ENCODE results near the gene CRTC3. TPM values are rescaled to one million over a fixed set of nuclear protein-coding genes. Genes with fewer than 3 reads are reported as not detected.
"Not testable (repeated sequence)": the region's sequence is repeated elsewhere in the genome, so short reads cannot be mapped to it uniquely, and the experiment has no call there.

The CRTC3 gene
- polyA plus RNA-seq, 3 donors from 2014 or later, result 10.9 to 35.3 (median 11.0) TPM

DNA sequence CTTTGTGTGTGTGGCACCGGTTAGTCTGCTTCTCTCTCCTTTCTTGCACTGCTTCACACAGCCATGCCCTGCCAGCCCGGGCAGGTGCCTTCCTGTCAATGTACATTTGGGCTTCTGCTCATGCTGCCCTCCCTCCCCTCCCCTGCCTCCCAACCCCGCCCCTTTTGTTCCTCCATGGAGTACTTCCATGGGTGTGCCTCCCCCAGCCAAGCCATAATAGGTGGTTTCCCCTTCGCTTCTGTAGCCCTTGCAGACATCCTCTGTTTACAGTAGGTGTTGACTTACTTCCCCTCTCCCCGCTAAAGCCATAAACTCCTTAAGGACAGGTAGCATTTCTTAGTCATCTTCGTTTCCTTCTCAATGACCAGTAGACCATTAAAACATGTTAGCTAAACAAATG, 31.8 kb upstream of the CRTC3 start:
- Mint-ChIP-seq H3K4me1 (peaks cover 0 to 10% of the 10 kb centered on the region in 2 donors), H3K4me3 (no peak overlapping the region), H3K36me3 (peaks cover 34 to 64% (median 46%) of the 10 kb centered on the region in 3 donors), H3K27me3 (ENCODE audit: low read depth in 3 of 3) (peaks cover 0 to 6% (median 0%) of the 10 kb centered on the region in 3 donors), H3K27ac (no peak overlapping the region), H3K9me3 (no peaks in the 10 kb centered on the region)
- DNase-seq, result no peak

GRCh38 chr15:90500171-90500570, 29.6 kb upstream of the CRTC3 start:
- no peaks in the 10 kb centered on the region for H3K9me3 Mint-ChIP-seq
- no peak for DNase-seq
- no peaks in the 10 kb centered on the region for H3K4me1 Mint-ChIP-seq
- H3K4me3 Mint-ChIP-seq, result no peak overlapping the region
- peaks cover 1 to 10% (median 3%) of the 10 kb centered on the region in 3 donors for H3K27me3 Mint-ChIP-seq (ENCODE audit: low read depth in 3 of 3)
- peaks cover 26 to 51% (median 28%) of the 10 kb centered on the region in 3 donors for H3K36me3 Mint-ChIP-seq
- peak overlapping the region in 5 of 6 donors; percentile 13 to 57 (median 16) for H3K27ac Mint-ChIP-seq

- no peaks in the 10 kb centered on the region for H3K4me1 Mint-ChIP-seq
- peak overlapping the region in 3 of 6 donors; percentile 29 to 36 (median 31) for H3K27ac Mint-ChIP-seq
- no peaks in the 10 kb centered on the region for H3K9me3 Mint-ChIP-seq
- H3K4me3 Mint-ChIP-seq, result no peak overlapping the region
- H3K36me3 Mint-ChIP-seq, result peaks cover 17 to 43% (median 23%) of the 10 kb centered on the region in 3 donors
- H3K27me3 Mint-ChIP-seq (ENCODE audit: low read depth in 3 of 3), result peaks cover 1 to 10% (median 3%) of the 10 kb centered on the region in 3 donors
- DNase-seq, result no peak
These were observed 27.8 kb upstream of the CRTC3 start for GRCh38 chr15:90501898-90502297.

- not testable (repeated sequence) for H3K9me3 Mint-ChIP-seq; DNase-seq; H3K4me1 Mint-ChIP-seq; H3K27me3 Mint-ChIP-seq (ENCODE audit: low read depth in 3 of 3)
- peaks cover 0 to 12% (median 4%) of the 10 kb centered on the region in 3 donors for H3K36me3 Mint-ChIP-seq
- peak overlapping the region in 2 of 5 donors; percentile 74 to 78 for H3K4me3 Mint-ChIP-seq
- peak overlapping the region in 2 of 6 donors; percentile 44 to 46 for H3K27ac Mint-ChIP-seq
These were observed 18.9 kb upstream of the CRTC3 start for GRCh38 chr15:90510781-90511180.

DNA sequence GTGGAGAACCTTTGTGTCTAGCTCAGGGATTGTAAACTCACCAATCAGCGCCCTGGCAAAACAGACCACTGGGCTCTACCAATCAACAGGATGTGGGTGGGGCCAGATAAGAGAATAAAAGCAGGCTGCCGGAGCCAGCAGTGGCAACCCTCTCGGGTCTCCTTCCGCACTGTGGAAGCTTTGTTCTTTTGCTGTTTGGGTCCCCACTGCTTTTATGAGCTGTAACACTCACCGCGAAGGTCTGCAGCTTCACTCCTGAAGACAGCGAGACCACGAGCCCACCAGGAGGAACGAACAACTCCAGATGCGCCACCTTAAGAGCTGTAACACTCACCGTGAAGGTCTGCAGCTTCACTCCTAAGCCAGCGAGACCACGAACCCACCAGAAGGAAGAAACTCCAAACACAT, 18.5 kb upstream of the CRTC3 start:
- not testable (repeated sequence) for H3K27me3 Mint-ChIP-seq (ENCODE audit: low read depth in 3 of 3); H3K9me3 Mint-ChIP-seq; H3K4me1 Mint-ChIP-seq
- Mint-ChIP-seq H3K4me3 (peak overlapping the region; percentile 45 to 78 (median 71)), H3K36me3 (peaks cover 0 to 12% (median 4%) of the 10 kb centered on the region in 3 donors), H3K27ac (peak overlapping the region in 2 of 6 donors; percentile 44 to 46)
- DNase-seq, result peak in 2 of 3 donors; percentile 11 to 28

DNA sequence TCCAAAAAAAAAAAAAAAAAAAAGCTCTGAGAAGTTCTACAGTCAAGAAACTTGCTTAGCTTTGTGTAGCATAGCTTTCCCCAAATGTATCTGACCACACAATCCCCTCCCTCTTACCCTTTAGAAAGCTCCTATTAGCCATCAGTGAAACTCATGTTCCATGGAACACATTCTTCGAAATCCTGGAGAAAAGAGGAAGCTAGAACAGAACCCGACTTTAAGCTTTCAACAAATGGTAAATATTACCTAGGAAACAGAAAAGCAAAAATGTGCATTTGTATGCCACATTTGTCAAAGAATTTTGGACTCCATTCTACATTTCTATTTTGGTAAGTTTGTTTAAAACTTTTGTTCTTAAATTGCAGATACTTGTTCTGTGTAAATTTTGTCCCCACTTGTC, 17.4 kb upstream of the CRTC3 start:
- H3K27me3 Mint-ChIP-seq (ENCODE audit: low read depth in 3 of 3), result no peaks in the 10 kb centered on the region
- H3K27ac Mint-ChIP-seq, result no peak overlapping the region
- peaks cover 0 to 7% of the 10 kb centered on the region in 2 donors for H3K4me1 Mint-ChIP-seq
- no peak overlapping the region for H3K4me3 Mint-ChIP-seq
- H3K36me3 Mint-ChIP-seq, result peaks cover 0 to 7% (median 4%) of the 10 kb centered on the region in 3 donors
- no peaks in the 10 kb centered on the region for H3K9me3 Mint-ChIP-seq
- DNase-seq, result no peak

- Mint-ChIP-seq H3K27me3 (ENCODE audit: low read depth in 3 of 3) (no peaks in the 10 kb centered on the region), H3K4me3 (no peak overlapping the region), H3K9me3 (no peaks in the 10 kb centered on the region), H3K27ac (no peak overlapping the region), H3K36me3 (peaks cover 0 to 7% (median 4%) of the 10 kb centered on the region in 3 donors), H3K4me1 (peaks cover 0 to 7% of the 10 kb centered on the region in 2 donors)
- no peak for DNase-seq
These were observed 16.7 kb upstream of the CRTC3 start for GRCh38 chr15:90512981-90513380.

DNA sequence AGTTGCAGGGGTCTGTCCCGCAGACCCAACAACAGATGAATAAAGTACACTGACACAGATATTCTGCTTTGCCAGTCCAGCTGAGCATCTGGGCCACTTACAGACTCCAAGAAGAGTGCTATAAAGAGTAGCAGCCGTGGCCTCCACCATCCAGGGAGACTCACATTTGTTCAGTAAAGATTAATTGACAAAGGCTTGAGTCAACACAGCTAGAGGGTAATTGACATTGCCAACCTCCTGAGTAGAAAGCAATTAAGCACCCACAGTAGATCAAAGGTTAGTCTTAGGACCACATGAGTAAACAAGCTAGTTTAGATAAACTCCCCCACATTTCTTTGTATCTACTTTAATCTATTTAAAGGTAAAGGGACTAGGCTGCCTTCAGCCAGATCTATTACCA, 16.3 kb upstream of the CRTC3 start:
- Mint-ChIP-seq H3K27me3 (ENCODE audit: low read depth in 3 of 3) (no peaks in the 10 kb centered on the region), H3K9me3 (no peaks in the 10 kb centered on the region), H3K36me3 (peaks cover 0 to 7% (median 4%) of the 10 kb centered on the region in 3 donors), H3K4me1 (peaks cover 0 to 7% of the 10 kb centered on the region in 2 donors), H3K27ac (peak overlapping the region in 1 of 6 donors; percentile 28), H3K4me3 (no peak overlapping the region)
- no peak for DNase-seq

- H3K27ac Mint-ChIP-seq; H3K4me3 Mint-ChIP-seq; H3K4me1 Mint-ChIP-seq; H3K9me3 Mint-ChIP-seq; H3K27me3 Mint-ChIP-seq (ENCODE audit: low read depth in 3 of 3); H3K36me3 Mint-ChIP-seq; DNase-seq: not testable (repeated sequence)
These were observed 15.8 kb upstream of the CRTC3 start for GRCh38 chr15:90513893-90514292.

GRCh38 chr15:90519688-90520087, 10.0 kb upstream of the CRTC3 start:
- H3K9me3 Mint-ChIP-seq, result no peaks in the 10 kb centered on the region
- no peak overlapping the region for H3K27ac Mint-ChIP-seq
- H3K36me3 Mint-ChIP-seq, result no peaks in the 10 kb centered on the region
- DNase-seq, result no peak
- peaks cover 0 to 3% (median 0%) of the 10 kb centered on the region in 3 donors for H3K27me3 Mint-ChIP-seq (ENCODE audit: low read depth in 3 of 3)
- peaks cover 0 to 5% of the 10 kb centered on the region in 2 donors for H3K4me1 Mint-ChIP-seq
- H3K4me3 Mint-ChIP-seq, result no peak overlapping the region

DNA sequence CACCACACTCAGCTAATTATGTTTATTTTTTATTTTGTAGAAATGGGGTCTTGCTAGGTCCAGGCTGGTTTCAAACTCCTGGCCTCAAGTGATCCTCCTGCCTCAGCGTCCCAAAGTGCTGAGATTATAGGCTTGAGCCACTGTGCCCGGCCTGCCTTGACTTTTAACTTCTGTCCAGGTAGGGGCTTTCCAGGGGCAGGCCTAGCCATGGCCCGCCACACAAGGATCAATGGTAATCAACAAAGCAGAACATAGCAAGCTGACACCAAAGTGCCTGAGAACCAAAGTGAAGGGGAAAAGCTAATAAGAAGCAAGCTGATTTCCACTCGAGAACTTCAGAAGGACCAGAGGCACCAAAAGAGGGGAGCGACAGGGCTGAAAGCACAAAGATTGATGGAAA, 9.4 kb upstream of the CRTC3 start:
- Mint-ChIP-seq H3K9me3 (no peaks in the 10 kb centered on the region), H3K27ac (no peak overlapping the region), H3K36me3 (no peaks in the 10 kb centered on the region), H3K4me1 (peaks cover 0 to 6% of the 10 kb centered on the region in 2 donors), H3K4me3 (no peak overlapping the region), H3K27me3 (ENCODE audit: low read depth in 3 of 3) (peaks cover 0 to 3% (median 0%) of the 10 kb centered on the region in 3 donors)
- DNase-seq, result no peak

DNA sequence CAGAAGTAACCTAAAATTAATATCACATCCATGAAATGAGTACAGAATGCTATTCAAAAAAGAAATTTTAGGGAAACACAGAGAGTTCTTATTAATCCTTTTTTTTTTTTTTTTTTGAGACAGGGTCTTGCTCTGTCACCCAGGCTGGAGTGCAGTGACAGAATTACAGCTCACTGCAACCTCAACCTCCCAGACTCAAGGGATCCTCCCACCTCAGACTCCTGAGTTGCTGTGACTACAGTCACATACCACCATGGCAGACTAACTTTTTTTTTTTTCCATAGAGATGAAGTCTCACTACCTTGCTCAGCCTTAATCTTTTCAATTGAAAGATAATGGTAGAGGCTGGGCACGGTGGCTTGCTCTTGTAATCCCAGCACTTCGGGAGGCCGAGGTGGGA, 6.3 kb upstream of the CRTC3 start:
- Mint-ChIP-seq H3K27me3 (ENCODE audit: low read depth in 3 of 3) (peaks cover 0 to 4% (median 3%) of the 10 kb centered on the region in 3 donors), H3K27ac (no peak overlapping the region), H3K36me3 (no peaks in the 10 kb centered on the region), H3K4me3 (no peak overlapping the region), H3K4me1 (peaks cover 3 to 8% of the 10 kb centered on the region in 2 donors), H3K9me3 (no peaks in the 10 kb centered on the region)
- no peak for DNase-seq

- H3K4me3 Mint-ChIP-seq; H3K36me3 Mint-ChIP-seq; H3K9me3 Mint-ChIP-seq; H3K27me3 Mint-ChIP-seq (ENCODE audit: low read depth in 3 of 3); DNase-seq: not testable (repeated sequence)
- Mint-ChIP-seq H3K27ac (peak overlapping the region in 1 of 6 donors; percentile 64), H3K4me1 (peaks cover 11 to 14% of the 10 kb centered on the region in 2 donors)
These were observed 5.5 kb upstream of the CRTC3 start for GRCh38 chr15:90524018-90524803.

DNA sequence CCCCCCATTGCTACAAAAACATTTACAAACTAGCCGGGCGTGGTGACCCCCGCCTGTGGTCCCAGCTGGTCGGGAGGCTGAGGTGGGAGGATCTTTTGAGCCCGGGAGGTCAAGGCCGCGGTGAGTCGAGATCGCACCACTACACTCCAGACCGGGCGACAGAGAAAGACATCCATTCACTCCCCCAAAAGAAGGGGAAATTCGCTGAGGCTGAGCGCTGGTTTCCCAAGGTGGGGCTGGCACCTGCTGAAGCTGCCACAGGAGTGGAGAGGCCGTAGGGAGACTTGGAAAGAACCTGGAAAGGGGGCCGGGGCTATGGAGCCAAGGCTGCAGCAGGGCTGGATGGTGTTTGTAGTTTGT, 732 bp upstream of the CRTC3 start:
- peaks cover 43 to 46% of the 10 kb centered on the region in 2 donors for H3K4me1 Mint-ChIP-seq
- peak overlapping the region; percentile 75 to 94 (median 86) for H3K27ac Mint-ChIP-seq

More for the DNA sequence above, 732 bp upstream of the CRTC3 start:
- Mint-ChIP-seq H3K27me3 (ENCODE audit: low read depth in 3 of 3) (peaks cover 3 to 4% (median 3%) of the 10 kb centered on the region in 3 donors), H3K4me3 (peak overlapping the region; percentile 78 to 93 (median 90)), H3K9me3 (no peaks in the 10 kb centered on the region), H3K36me3 (no peaks in the 10 kb centered on the region)
- DNase-seq, result no peak
